DMS 273 treated with DMSO at 0.1 percent for 48 hours (cell line): ENCODE data around the gene APOL3.
"Not testable (repeated sequence)": the region's sequence is repeated elsewhere in the genome, so short reads cannot be mapped to it uniquely, and the experiment has no call there.

Source experiments
- DNase-seq: peaks from one replicate; lab custom pipeline; 2025; lab: John Stamatoyannopoulos, UW

APOL3 gene

GRCh38 chr22:36193171-36193570 is 32.6 kb upstream of the APOL3 start:
- no peak for DNase-seq

GRCh38 chr22:36192542-36192941 is 32.0 kb upstream of the APOL3 start:
- DNase-seq, result no peak

GRCh38 chr22:36191106-36191836 is 30.7 kb upstream of the APOL3 start:
- no peak for DNase-seq

- not testable (repeated sequence) for DNase-seq
These were observed 27.3 kb upstream of the APOL3 start for GRCh38 chr22:36187862-36188261.

GRCh38 chr22:36185828-36186624 is 25.5 kb upstream of the APOL3 start:
- no peak for DNase-seq

- no peak for DNase-seq
These were observed 24.0 kb upstream of the APOL3 start for GRCh38 chr22:36184433-36185025.

GRCh38 chr22:36183446-36183845 is 22.9 kb upstream of the APOL3 start:
- no peak for DNase-seq

GRCh38 chr22:36182857-36183256 is 22.3 kb upstream of the APOL3 start:
- no peak for DNase-seq

GRCh38 chr22:36182056-36182455 is 21.5 kb upstream of the APOL3 start:
- no peak for DNase-seq

- no peak for DNase-seq
These were observed 20.4 kb upstream of the APOL3 start for GRCh38 chr22:36180928-36181327.

GRCh38 chr22:36180038-36180880 is 19.7 kb upstream of the APOL3 start:
- no peak for DNase-seq

- DNase-seq, result no peak
These were observed 16.6 kb upstream of the APOL3 start for GRCh38 chr22:36177160-36177559.

- DNase-seq, result no peak
These were observed 15.3 kb upstream of the APOL3 start for GRCh38 chr22:36175892-36176291.

- DNase-seq, result no peak
These were observed 11.4 kb upstream of the APOL3 start for GRCh38 chr22:36171941-36172340.

GRCh38 chr22:36166518-36167220 is 6.1 kb upstream of the APOL3 start:
- DNase-seq, result no peak

GRCh38 chr22:36166086-36166485 is 5.5 kb upstream of the APOL3 start:
- no peak for DNase-seq

- no peak for DNase-seq
These were observed 4.6 kb upstream of the APOL3 start for GRCh38 chr22:36165141-36165540.

GRCh38 chr22:36164621-36165020 is 4.1 kb upstream of the APOL3 start:
- DNase-seq, result no peak

- DNase-seq, result no peak
These were observed 2.9 kb upstream of the APOL3 start for GRCh38 chr22:36163497-36163896.

GRCh38 chr22:36162127-36163034 is 1.8 kb upstream of the APOL3 start:
- DNase-seq, result no peak

GRCh38 chr22:36161793-36162126 is 1.2 kb upstream of the APOL3 start:
- DNase-seq, result not testable (repeated sequence)
